Epidermal melanocyte (primary cell): ENCODE results near the gene DDX20.
"Not testable (repeated sequence)": the region's sequence is repeated elsewhere in the genome, so short reads cannot be mapped to it uniquely, and the experiment has no call there.

Experiments
- DNase-seq: peaks from one replicate; pipeline ENCODE4 v3.0.0; 2011; ENCODE audit warnings: low spot score; ENCODE audit not compliant: insufficient read length

Gene DDX20

GRCh38 chr1:111733183-111733991 lies 22.3 kb upstream of the DDX20 start:
- no peak for DNase-seq

- DNase-seq: no peak
These were observed 21.7 kb upstream of the DDX20 start for GRCh38 chr1:111733992-111734341.

DNA sequence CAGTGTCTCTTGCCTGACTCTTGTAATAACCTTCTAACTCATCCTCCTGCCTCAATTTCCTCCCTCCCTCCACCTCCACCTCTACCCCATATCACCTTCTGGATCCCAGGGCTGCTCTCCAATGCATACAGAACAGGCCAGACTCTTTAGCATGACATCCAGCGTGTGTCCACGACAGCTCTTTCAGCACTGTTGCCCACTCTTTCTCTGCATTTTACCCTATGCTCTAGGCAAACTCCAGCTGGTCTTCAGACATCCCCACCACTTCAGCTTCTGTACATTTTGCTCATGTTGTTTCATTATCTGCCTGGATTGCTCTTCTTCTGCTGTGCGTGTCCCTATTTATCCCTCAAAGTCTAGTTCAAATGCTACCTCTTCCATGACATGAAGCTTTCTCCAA lies 21.3 kb upstream of the DDX20 start:
- no peak for DNase-seq

DNA sequence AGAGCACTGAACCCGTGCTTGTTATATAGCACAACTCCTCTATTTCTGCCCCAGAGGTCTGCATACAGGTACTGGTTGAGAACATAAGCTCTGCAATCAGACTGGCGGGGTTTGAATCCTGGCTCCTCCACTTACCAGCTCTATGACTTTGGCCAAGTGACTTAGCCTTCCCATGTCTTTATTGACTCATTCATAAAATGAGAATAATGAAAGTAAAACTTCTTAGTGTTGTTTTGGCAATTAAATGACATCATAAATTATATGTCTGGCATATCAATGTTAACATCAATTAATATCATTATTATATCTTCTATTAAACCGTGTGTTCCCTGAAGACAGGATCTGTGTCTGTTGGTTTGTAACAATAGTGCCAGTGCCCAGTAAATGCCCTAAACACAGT lies 20.8 kb upstream of the DDX20 start:
- no peak for DNase-seq

DNA sequence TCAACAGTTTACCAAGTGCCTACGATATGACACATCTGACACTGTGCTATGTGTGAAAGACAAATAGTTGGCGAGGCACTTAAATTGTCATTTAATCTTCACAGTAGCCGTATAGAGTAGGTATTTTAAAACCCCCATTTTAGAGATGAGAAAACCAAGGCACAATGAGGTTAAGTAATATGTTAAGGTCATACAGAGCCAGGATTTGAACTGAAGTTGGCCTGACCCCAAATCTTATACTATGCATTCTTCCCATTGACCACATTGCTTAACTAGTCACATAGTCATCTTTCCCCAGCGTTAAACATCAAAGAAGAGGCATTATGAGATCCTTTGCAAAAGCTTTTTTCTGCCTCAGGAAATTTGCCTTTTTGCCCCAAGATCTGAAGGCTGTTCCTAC lies 20.4 kb upstream of the DDX20 start:
- no peak for DNase-seq

DNA sequence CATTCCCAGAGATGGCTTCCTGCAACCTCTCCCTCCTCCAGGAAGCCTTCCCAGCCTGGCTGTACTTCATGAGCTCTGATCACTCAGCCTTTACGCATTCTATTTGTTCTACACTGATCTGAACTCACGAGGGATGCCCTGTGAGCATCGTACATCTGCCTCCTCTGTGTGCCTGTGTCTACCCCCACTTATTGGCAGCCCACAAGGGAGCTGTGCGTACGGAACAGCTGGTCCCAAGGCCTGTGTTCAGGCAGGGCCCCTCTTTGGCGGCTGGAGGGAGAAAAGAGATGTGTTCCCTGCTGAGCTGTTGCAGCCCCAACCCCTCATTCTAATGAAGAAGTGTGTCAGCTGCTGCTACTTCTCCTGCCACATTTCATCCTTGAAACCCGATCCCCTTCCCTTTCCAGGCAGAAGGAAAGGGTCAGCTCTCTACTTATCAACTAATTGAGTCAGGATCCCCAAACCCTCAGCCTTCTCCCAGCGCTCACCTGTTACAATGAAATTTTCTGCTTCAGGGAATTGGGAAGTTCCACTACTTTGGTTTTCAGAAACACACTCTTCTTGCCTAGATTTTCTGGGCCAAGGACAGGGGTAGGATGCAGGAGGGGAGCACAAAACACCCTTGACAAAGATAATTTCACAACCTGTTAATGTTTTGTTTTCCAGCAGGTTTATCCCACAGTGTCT lies 19.7 kb upstream of the DDX20 start:
- DNase-seq: no peak

DNA sequence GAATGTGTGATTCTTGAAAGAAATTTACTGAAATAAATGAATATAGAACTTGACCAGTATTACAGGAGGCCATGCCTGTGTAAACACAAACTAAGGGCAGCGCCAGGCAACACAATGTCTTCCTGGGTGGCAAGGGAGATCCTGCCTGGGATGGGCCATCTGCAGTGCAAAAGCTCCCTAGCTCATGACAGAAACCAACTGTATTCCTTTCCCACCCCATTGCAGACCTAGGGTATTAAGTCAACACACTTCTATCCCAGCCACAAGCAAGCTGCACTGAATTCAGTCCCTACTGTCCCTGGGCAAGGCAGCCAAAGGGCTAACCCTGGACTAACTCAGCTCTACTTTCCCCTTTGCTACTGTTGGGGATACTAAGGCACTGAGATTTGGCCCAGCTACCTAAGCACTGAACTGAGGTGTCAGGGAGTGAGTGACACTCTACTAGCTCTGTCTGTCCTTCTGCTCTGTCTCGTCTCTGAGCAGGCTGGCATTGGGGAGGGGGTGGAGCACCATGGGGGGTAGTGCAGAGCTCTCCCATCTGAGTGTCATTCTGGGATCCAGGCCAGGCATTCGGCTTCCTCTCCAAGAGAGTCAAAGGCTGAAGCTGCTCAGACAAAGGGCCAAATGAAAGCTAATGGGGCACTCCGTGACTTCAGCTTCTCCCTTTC lies 19.0 kb upstream of the DDX20 start:
- DNase-seq: no peak

DNA sequence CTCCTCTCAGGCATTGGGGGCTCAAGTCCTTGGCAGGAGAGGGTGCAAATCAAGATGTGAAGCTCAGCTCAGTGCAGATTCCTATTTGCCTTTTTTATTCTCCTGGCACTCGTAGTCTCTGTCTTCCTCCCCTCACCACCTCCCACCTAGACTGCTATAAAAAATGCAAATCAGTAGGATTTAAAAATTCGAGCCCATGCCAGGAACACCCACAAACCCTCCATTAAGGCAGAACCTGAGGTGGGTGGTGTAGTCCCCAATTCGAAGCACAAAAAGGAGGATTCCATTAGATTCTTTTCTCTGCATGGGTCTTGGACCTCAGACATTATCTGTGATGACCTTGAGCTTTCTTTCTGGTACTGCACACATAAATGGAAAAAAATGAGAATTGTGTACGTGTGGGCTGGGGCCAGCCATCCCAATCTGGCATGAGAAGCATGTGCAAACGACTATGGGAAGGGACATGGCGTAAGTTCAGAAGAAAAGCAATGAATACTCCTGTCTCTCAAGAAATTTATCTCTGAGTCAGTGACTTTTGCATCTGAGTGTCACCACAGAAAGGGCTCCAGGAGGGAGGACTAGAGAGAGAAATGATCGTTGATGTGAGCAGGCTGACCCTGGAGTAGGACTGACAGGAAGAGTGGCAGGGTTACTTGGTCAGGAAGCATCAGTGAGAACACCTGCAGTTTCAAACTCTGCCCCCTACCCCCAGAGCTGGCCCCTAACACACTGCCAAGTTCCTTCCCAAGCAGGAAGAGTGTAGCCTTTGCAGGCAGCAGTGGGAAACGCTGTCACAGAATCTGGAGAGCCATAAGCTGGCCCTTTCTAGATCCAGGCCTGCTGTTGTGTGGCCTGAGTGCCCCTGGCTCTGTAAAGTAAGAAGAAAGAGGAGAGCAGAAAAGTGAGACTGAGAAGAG lies 18.2 kb upstream of the DDX20 start:
- no peak for DNase-seq

DNA sequence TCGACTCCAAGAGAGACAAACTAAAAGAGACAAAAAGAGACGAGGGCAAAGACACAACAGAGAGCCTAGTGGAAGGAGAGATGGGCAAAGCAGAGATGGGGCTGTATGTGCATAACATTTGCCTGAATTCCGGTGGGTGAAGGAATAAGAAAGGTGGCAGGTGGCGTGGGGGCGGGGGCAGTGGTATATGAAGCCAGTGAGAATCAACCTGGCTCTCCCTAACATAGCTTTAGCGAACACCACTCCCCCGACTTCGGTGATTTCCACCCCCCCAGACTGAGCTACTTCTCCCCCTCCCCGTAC lies 17.6 kb upstream of the DDX20 start:
- DNase-seq: no peak

- no peak for DNase-seq
These were observed 17.1 kb upstream of the DDX20 start for GRCh38 chr1:111738436-111739193.

GRCh38 chr1:111739194-111739924 lies 16.3 kb upstream of the DDX20 start, which contains the start of gene INKA2:
Gene INKA2, minus strand, starts transcription at chr1:111739395. Its CDS starts 153 bp downstream, at chr1:111739242.
- DNase-seq: no peak

DNA sequence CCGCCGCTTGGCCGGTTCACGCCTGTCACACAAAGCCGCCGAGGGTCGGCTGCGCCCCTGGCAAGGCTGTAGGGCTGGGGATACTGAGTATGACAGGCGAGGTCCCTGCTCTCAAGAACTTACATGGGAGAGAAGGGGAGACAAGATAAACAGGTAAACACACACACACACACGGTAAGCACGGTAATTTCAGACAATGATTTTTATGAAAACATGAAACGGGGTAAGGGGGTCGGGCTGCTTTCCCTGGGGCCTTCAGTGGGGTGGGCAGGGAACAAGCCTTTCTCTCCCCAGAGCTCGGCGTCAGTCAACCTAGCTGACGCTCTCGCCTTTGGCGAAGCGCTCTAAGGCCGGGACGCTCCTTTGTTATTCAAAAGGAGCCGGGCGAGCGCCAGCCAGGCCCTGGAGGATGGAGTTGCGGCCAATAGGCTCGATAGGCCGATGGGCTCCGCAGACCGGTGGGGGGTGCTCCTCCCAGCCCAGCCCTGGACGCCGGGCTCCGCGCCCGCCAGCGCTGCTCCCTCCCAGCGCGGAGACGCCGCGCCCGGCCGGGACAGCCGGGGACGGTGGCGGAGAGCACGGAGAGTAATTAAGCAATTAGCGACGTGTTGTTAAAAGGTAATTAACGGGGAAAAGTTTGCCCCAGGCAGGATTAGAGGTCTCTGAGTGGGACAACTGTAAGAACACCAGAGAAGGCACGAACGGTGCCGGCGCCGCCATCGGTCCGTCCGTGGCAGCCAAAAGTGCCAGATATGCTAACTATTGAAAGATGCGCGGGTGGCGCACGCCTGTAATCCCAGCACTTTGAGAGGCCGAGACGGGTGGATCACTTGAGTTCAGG lies 15.6 kb upstream of the DDX20 start:
- DNase-seq: no peak

- not testable (repeated sequence) for DNase-seq
These were observed 13.4 kb upstream of the DDX20 start for GRCh38 chr1:111742292-111742691.

GRCh38 chr1:111742938-111743549 lies 12.7 kb upstream of the DDX20 start:
- no peak for DNase-seq

GRCh38 chr1:111743679-111744101 lies 12.0 kb upstream of the DDX20 start:
- DNase-seq: no peak

- DNase-seq: no peak
These were observed 9.8 kb upstream of the DDX20 start for GRCh38 chr1:111745675-111746613.

DNA sequence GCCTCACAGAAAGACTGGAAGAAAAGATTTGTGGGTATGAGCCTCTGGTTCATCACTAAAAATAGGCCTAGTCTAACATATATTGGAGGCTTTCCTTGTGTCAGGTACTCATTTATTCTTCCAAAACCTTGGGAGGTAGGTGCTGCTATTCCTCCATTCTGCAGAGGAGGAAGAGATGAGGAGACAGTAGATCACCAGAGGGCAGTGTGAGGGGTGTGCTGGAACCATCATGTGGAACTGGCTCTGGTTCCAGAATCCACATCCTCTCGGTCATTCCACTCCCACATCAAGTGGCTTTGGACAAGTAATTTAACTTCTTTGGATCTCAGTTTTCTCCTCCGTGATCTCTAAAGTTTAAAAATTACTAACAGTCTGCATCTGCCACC lies 9.1 kb upstream of the DDX20 start:
- DNase-seq: no peak

DNA sequence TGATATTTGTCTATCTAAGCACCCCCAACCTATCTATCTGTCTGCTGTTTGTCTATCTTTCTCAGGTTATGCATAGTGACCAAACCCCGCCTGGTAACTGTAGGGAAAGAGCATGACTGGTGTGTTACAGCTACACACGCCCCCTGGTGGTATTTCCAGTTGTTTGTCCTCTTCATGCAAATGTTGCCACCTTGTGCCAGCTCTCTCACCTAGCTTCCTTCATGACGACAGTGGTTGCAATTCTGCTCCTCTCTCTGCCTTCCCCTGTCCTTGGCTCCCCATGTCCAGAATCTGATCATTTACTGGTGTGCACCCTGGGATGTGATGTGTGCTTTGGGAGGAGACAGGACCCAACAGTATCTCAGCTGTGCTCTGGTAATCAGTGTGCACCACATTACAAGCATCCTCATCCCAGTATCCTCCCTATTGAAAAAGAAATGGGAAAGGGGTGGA lies 8.4 kb upstream of the DDX20 start:
- DNase-seq: no peak
